ENCODE data around the gene TRMT1.

- TF ChIP-seq ATF3 (IDR thresholded peaks at IDR 0.05; ENCODE audit: insufficient read depth, low read depth, low read length) (no peak), CTCF (IDR thresholded peaks at IDR 0.05; ENCODE audit: control extremely low read depth in 1 of 3, insufficient read depth in 1 of 3, low read depth in 1 of 3, low read length in 3 of 3) (no peak), BCL11A (IDR thresholded peaks at IDR 0.05; ENCODE audit: low read depth in 2 of 2, low read length in 2 of 2) (no peak), POLR2A (IDR thresholded peaks at IDR 0.05; ENCODE audit: control extremely low read depth in 1 of 2, low read depth in 2 of 2, low read length in 2 of 2) (no peak), CHD7 (IDR thresholded peaks at IDR 0.05; ENCODE audit: insufficient replicate concordance, low read length) (no peak), RNF2 (IDR thresholded peaks at IDR 0.05; ENCODE audit: borderline replicate concordance, low read depth, low read length, missing control alignments, poor library complexity, severe bottlenecking) (no peak), JUN (IDR thresholded peaks at IDR 0.05; ENCODE audit: low read depth, low read length) (no peak), EZH2 (IDR thresholded peaks at IDR 0.05; ENCODE audit: low read depth, low read length, severe bottlenecking) (no peak)
Measured at GRCh38 chr19:13160557-13160956, 44.0 kb upstream of the TRMT1 start.

All from H1 (cell line).